NB4 (cell line): ENCODE results near the gene FMNL2.

ENCODE experiments used
- DNase-seq: peaks from one replicate; pipeline ENCODE4 v3.0.0; 2010; ENCODE audit warnings: low read depth
- H3K4me3 ChIP-seq: one replicate; pipeline ENCODE4 v1.5.1; 2011; ENCODE audit warnings: mild to moderate bottlenecking, low read depth, low read length, moderate library complexity
- MYC ChIP-seq: IDR thresholded peaks from 2 replicates; pipeline ENCODE4 v1.6.1; 2011; ENCODE audit warnings: low read depth, low read length
- POLR2A ChIP-seq: IDR thresholded peaks from 2 replicates; pipeline ENCODE4 v1.6.1; 2011; ENCODE audit warnings: mild to moderate bottlenecking; ENCODE audit not compliant: insufficient read length; ENCODE audit errors: extremely low read depth
- TF ChIP-seq, protein P1 (sequence below): IDR thresholded peaks from 2 replicates; pipeline ENCODE4 v1.6.1; 2011; ENCODE audit warnings: low read depth, low read length
- TF ChIP-seq, protein P2 (sequence below): IDR thresholded peaks from one replicate; pipeline ENCODE4 v1.5.1; 2012; ENCODE audit warnings: low read depth, low read length

FMNL2 gene

DNA sequence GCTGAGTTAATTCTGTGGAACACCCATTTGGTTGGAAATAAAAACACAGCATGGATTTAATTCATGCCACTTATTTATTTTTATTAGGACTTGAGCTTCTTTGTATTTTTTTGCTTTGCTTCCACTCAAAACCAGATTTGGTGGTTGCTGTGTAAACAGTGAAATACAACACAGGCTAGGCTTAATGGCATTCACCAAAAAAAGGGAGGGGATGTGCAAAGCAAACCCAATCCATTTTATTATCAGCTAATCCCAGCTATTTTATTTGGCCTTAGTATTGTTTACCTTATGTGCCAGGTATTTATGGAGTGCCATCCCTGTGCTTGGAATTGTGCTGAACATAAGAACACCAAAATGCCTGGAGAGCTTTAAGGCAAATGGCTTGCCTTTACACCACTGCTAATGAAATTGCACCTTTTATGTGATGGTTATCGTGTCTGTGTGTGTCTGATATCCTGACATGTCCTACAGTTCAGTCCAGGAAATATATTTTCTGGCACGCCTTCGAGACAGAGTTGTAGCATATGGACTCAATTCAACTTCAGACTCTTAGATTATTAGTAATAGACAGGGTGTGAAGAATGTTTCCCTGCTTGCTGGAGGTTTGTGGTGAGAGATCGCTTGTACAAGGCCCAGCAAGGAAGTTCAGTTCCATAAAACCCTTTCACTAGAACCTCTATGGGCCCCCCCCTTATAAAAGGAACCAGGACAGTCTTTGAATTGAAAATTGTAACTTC is 282.6 kb downstream of the FMNL2 start:
- TF ChIP-seq, protein P1, sequence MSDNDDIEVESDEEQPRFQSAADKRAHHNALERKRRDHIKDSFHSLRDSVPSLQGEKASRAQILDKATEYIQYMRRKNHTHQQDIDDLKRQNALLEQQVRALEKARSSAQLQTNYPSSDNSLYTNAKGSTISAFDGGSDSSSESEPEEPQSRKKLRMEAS, result no peak
- TF ChIP-seq POLR2A (no peak), MYC (no peak)
- TF ChIP-seq, protein P2, sequence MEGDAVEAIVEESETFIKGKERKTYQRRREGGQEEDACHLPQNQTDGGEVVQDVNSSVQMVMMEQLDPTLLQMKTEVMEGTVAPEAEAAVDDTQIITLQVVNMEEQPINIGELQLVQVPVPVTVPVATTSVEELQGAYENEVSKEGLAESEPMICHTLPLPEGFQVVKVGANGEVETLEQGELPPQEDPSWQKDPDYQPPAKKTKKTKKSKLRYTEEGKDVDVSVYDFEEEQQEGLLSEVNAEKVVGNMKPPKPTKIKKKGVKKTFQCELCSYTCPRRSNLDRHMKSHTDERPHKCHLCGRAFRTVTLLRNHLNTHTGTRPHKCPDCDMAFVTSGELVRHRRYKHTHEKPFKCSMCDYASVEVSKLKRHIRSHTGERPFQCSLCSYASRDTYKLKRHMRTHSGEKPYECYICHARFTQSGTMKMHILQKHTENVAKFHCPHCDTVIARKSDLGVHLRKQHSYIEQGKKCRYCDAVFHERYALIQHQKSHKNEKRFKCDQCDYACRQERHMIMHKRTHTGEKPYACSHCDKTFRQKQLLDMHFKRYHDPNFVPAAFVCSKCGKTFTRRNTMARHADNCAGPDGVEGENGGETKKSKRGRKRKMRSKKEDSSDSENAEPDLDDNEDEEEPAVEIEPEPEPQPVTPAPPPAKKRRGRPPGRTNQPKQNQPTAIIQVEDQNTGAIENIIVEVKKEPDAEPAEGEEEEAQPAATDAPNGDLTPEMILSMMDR, result no peak

DNA sequence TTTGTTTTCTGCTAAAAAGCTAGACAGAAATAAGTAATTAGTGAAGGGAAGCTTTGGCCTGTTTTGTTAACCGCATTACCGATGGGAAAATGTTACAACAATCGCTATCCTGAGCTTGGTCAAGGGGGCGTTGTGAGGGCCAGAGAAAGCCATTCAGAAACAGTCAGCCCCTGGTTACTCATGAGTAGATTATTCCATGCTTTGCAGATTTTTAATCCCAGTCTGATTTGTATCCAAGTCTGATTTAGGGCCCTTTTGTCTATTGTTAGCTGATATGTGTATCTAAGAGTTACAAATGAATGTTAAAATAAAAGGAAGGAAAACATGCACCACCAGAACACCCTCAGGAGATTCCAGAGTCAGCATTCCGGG is 283.2 kb downstream of the FMNL2 start:
- H3K4me3 ChIP-seq, result no peak overlapping the region
- TF ChIP-seq, protein P2, result no peak
- TF ChIP-seq, protein P1, result no peak
- no peak for TF ChIP-seq MYC
- TF ChIP-seq POLR2A, result no peak
- DNase-seq, result no peak

More for the DNA sequence above, 282.6 kb downstream of the FMNL2 start:
- no peak overlapping the region for H3K4me3 ChIP-seq
- DNase-seq, result no peak

DNA sequence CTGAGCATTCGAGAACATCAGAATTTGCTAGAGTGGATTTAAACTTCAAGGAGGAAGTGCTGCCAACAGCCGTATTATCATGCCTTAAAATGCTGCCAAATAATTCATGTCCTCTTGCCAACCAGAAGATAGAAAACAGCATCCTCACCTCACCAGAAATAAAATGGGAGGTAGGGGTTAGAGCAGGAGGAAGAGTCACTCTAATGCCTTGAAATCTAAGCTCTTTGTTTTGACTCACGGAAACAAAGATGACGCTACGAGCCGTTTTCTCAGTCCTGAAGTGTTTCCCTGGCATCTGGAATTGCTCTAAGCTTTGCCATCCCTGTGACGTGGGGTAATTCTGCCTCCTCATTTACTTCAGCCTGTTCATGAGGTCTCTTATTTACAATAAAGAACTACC is 285.2 kb downstream of the FMNL2 start:
- H3K4me3 ChIP-seq, result no peak overlapping the region
- no peak for DNase-seq
- TF ChIP-seq MYC, result no peak
- TF ChIP-seq, protein P1, result no peak
- TF ChIP-seq POLR2A, result no peak
- TF ChIP-seq, protein P2, result no peak

DNA sequence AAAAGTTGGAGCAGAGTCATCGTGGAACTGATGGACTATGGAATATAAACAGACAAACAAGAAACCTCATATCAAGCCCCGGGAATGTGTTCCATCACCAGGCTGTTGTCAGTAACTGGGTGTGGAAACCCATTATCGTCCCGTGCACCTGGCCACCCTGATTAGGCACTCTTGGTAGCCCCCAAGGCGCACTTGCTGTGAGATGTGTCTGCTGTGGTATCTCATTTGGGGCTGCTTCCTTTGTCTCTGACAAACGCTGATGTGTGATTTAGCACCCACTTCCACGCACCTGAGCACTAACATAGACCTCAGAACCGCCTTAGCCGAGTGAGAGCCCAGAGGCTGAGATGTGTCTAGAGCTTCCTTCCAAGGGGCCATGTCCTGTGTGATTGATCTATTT is 286.0 kb downstream of the FMNL2 start:
- TF ChIP-seq, protein P2, result no peak
- TF ChIP-seq POLR2A, result no peak
- TF ChIP-seq, protein P1, result no peak
- no peak for TF ChIP-seq MYC
- DNase-seq, result no peak

DNA sequence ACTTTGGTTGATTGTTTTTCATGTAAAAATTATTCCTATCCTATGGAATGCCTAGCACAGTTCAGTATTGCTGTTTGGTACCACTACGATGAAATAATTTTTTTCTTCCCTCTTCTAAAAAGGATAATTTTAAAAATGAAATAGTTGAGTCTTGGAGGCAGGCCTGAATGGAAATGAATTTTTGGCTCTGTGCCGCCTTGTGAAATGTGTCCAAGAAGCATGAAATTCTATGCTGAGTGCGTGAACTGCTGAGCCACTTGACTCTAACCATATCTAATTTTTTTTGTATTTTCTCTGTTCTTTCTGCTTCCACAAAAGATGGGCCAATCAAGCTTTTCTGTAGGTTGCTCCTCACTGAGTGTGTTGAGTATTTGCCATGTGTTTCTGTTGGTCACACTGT is 287.2 kb downstream of the FMNL2 start:
- no peak for TF ChIP-seq MYC
- no peak for TF ChIP-seq POLR2A
- TF ChIP-seq, protein P1, result no peak
- TF ChIP-seq, protein P2, result no peak
- no peak for DNase-seq

More for the DNA sequence above, 286.0 kb downstream of the FMNL2 start:
- H3K4me3 ChIP-seq, result no peak overlapping the region

More for the DNA sequence above, 287.2 kb downstream of the FMNL2 start:
- H3K4me3 ChIP-seq, result no peak overlapping the region
